HepG2 (cell line): ENCODE data around the gene ATP9A. TPM values are rescaled to one million over a fixed set of nuclear protein-coding genes. Genes with fewer than 3 reads are reported as not detected.

Experiments used
- BORCS8-MEF2B ChIP-seq: sonication (generic); formaldehyde crosslinking; IDR thresholded peaks from 2 replicates; pipeline ENCODE4 v1.8.0; 2022; ENCODE audit warnings: mild to moderate bottlenecking, missing genetic modification reagents
- CHD4 ChIP-seq: fragments of 200-600 bp; sonication (generic); IDR thresholded peaks from 2 replicates; pipeline ENCODE4 v1.7.0; 2017; ENCODE audit warnings: mild to moderate bottlenecking, low read length, borderline replicate concordance
- DRAP1 ChIP-seq: IDR thresholded peaks from 2 replicates; pipeline ENCODE4 v1.6.1; 2016; ENCODE audit warnings: missing genetic modification reagents, missing compliant biosample characterization
- GZF1 ChIP-seq: sonication (generic); formaldehyde crosslinking; IDR thresholded peaks from 2 replicates; pipeline ENCODE4 v1.5.1; 2020; ENCODE audit warnings: mild to moderate bottlenecking, missing genetic modification reagents
- HOXA5 ChIP-seq: sonication (generic); formaldehyde crosslinking; IDR thresholded peaks from 2 replicates; pipeline ENCODE4 v1.4.0; 2020; ENCODE audit warnings: missing genetic modification reagents
- IKZF4 ChIP-seq: sonication (generic); formaldehyde crosslinking; IDR thresholded peaks from 2 replicates; pipeline ENCODE4 v1.5.1; 2020; ENCODE audit warnings: borderline replicate concordance, mild to moderate bottlenecking, low read depth, missing genetic modification reagents; ENCODE audit errors: not compliant biosample characterization
- MXI1 ChIP-seq: IDR thresholded peaks from 3 replicates; pipeline ENCODE4 v1.6.1; 2012; ENCODE audit warnings: low read depth, low read length, inconsistent platforms, borderline replicate concordance
- MYNN ChIP-seq: sonication (generic); formaldehyde crosslinking; IDR thresholded peaks from 2 replicates; pipeline ENCODE4 v1.4.0; 2020; ENCODE audit warnings: mild to moderate bottlenecking, low read depth, missing genetic modification reagents
- MYPOP ChIP-seq: sonication (generic); formaldehyde crosslinking; IDR thresholded peaks from 2 replicates; pipeline ENCODE4 v1.8.1; 2023; ENCODE audit warnings: mild to moderate bottlenecking, moderate library complexity, missing genetic modification reagents
- PITX1 ChIP-seq: sonication (generic); formaldehyde crosslinking; IDR thresholded peaks from 2 replicates; pipeline ENCODE4 v1.5.1; 2020; ENCODE audit warnings: mild to moderate bottlenecking, missing genetic modification reagents
- REL ChIP-seq: sonication (generic); formaldehyde crosslinking; conservative IDR thresholded peaks from 2 replicates; pipeline ENCODE4 v1.8.0; 2022; ENCODE audit warnings: mild to moderate bottlenecking, missing genetic modification reagents, moderate library complexity
- SAP130 ChIP-seq: IDR thresholded peaks from 2 replicates; pipeline ENCODE4 v1.6.1; 2016; ENCODE audit warnings: low read depth
- SOX6 ChIP-seq, 2 experiments: fragments of 450-650 bp in 1 of 2; sonication (generic) in 1 of 2; formaldehyde crosslinking in 1 of 2; IDR thresholded peaks; 2 replicates each; pipeline versions ENCODE4 v1.4.0 to v1.6.1; 2017 to 2020; ENCODE audit warnings: antibody characterized with exemption in 1 of 2, mild to moderate bottlenecking in 1 of 2, missing genetic modification reagents in 1 of 2
- TBP ChIP-seq: sonication (generic); formaldehyde crosslinking; IDR thresholded peaks from 2 replicates; pipeline ENCODE4 v1.5.0; 2020; ENCODE audit warnings: missing genetic modification reagents
- ZKSCAN8 ChIP-seq: IDR thresholded peaks from 2 replicates; pipeline ENCODE4 v1.6.1; 2016; ENCODE audit warnings: borderline replicate concordance, missing genetic modification reagents, missing compliant biosample characterization
- ZNF12 ChIP-seq: sonication (generic); formaldehyde crosslinking; IDR thresholded peaks from 2 replicates; pipeline ENCODE4 v1.5.0; 2020; ENCODE audit warnings: missing genetic modification reagents
- ZNF24 ChIP-seq: fragments of 450-650 bp; IDR thresholded peaks from 2 replicates; pipeline ENCODE4 v1.6.1; 2017; ENCODE audit warnings: antibody characterized with exemption, mild to moderate bottlenecking
- ZNF597 ChIP-seq: sonication (generic); formaldehyde crosslinking; IDR thresholded peaks from 2 replicates; pipeline ENCODE4 v1.5.0; 2020; ENCODE audit warnings: missing genetic modification reagents
- ZNF703 ChIP-seq: sonication (generic); formaldehyde crosslinking; IDR thresholded peaks from 2 replicates; pipeline ENCODE4 v1.5.1; 2020; ENCODE audit warnings: missing genetic modification reagents, mild to moderate bottlenecking, moderate library complexity, borderline replicate concordance
- ZSCAN30 ChIP-seq: sonication (generic); formaldehyde crosslinking; IDR thresholded peaks from 2 replicates; pipeline ENCODE4 v1.5.0; 2020; ENCODE audit warnings: mild to moderate bottlenecking, missing genetic modification reagents
- polyA plus RNA-seq, 8 experiments: library from polyadenylated mRNA; depleted of rRNA in 3 of 8; stranded (reverse) in 7 of 8; unstranded in 1 of 8; fragments of >200 nt; fragmentation: Illumina TruSeq in 4 of 8; extraction: Trizol in 4 of 8; gene quantifications; 2 replicates each; pipeline versions ENCODE4 v1.2.1 to v1.2.3, GENCODE V29; 2011 to 2016; ENCODE audit warnings: low read depth in 4 of 8, missing spikeins in 1 of 8, mixed read lengths in 1 of 8; ENCODE audit not compliant: insufficient read depth in 1 of 8
- total RNA-seq, 5 experiments: library from RNA; depleted of rRNA; stranded (reverse); fragments of >200 nt; fragmentation: Illumina TruSeq; extraction: Trizol; gene quantifications; 2 replicates each; pipeline ENCODE4 v1.2.3, GENCODE V29; 2016; ENCODE audit warnings: low read depth in 1 of 5
- TF ChIP-seq, protein P1 (sequence below): sonication (generic); formaldehyde crosslinking; IDR thresholded peaks from 2 replicates; pipeline ENCODE4 v1.4.0; 2020; ENCODE audit warnings: missing genetic modification reagents, mild to moderate bottlenecking, borderline replicate concordance
- TF ChIP-seq, protein P2 (sequence below): sonication (generic); formaldehyde crosslinking; IDR thresholded peaks from 2 replicates; pipeline ENCODE4 v1.5.0; 2020; ENCODE audit warnings: missing genetic modification reagents

ATP9A gene
- total and polyA plus RNA-seq, 2 of the 13 experiments (the other 11 are each of a cell fraction or from before 2014, with no cell fraction given) = 11.8 to 18.5 TPM

- TF ChIP-seq, protein P1, sequence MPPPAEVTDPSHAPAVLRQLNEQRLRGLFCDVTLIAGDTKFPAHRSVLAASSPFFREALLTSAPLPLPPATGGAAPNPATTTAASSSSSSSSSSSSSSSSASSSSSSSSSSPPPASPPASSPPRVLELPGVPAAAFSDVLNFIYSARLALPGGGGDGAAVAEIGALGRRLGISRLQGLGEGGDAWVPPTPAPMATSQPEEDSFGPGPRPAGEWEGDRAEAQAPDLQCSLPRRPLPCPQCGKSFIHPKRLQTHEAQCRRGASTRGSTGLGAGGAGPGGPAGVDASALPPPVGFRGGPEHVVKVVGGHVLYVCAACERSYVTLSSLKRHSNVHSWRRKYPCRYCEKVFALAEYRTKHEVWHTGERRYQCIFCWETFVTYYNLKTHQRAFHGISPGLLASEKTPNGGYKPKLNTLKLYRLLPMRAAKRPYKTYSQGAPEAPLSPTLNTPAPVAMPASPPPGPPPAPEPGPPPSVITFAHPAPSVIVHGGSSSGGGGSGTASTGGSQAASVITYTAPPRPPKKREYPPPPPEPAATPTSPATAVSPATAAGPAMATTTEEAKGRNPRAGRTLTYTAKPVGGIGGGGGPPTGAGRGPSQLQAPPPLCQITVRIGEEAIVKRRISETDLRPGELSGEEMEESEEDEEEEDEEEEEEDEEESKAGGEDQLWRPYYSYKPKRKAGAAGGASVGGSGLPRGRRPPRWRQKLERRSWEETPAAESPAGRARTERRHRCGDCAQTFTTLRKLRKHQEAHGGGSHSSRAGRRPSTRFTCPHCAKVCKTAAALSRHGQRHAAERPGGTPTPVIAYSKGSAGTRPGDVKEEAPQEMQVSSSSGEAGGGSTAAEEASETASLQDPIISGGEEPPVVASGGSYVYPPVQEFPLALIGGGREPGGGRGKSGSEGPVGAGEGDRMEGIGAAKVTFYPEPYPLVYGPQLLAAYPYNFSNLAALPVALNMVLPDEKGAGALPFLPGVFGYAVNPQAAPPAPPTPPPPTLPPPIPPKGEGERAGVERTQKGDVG (CRISPR knock-in tag) = no peak
- no peak for TF ChIP-seq ZNF703 (CRISPR knock-in tag)
- TF ChIP-seq IKZF4 (CRISPR knock-in tag) = no peak
- TF ChIP-seq ZKSCAN8 (CRISPR knock-in tag) = peak; percentile 50; the same call in 1 of the 2 replicates
- TF ChIP-seq TBP (CRISPR knock-in tag) = no peak
- no peak for TF ChIP-seq ZNF597 (CRISPR knock-in tag)
- TF ChIP-seq BORCS8-MEF2B (CRISPR knock-in tag) = no peak
- no peak for TF ChIP-seq MYNN
- 0 out of 2 replicates have a peak, but pooled peaks have one; percentile 36 for TF ChIP-seq DRAP1 (CRISPR knock-in tag)
- TF ChIP-seq MYPOP (CRISPR knock-in tag) = no peak
- no peak for TF ChIP-seq ZNF12 (CRISPR knock-in tag)
- no peak for TF ChIP-seq REL (CRISPR knock-in tag)
- TF ChIP-seq SAP130 (CRISPR knock-in tag) = peak; percentile 38
- TF ChIP-seq, protein P2, sequence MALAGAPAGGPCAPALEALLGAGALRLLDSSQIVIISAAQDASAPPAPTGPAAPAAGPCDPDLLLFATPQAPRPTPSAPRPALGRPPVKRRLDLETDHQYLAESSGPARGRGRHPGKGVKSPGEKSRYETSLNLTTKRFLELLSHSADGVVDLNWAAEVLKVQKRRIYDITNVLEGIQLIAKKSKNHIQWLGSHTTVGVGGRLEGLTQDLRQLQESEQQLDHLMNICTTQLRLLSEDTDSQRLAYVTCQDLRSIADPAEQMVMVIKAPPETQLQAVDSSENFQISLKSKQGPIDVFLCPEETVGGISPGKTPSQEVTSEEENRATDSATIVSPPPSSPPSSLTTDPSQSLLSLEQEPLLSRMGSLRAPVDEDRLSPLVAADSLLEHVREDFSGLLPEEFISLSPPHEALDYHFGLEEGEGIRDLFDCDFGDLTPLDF (CRISPR knock-in tag) = no peak
- TF ChIP-seq MXI1 = no peak
- TF ChIP-seq GZF1 (CRISPR knock-in tag) = no peak
- no peak for TF ChIP-seq HOXA5
- TF ChIP-seq ZNF24 = no peak
- TF ChIP-seq CHD4 = no peak; the same call in 1 of the 2 replicates
- TF ChIP-seq ZSCAN30 (CRISPR knock-in tag) = no peak
- TF ChIP-seq SOX6 (IDR thresholded peaks at IDR 0.05) = no peak
- TF ChIP-seq SOX6 (CRISPR knock-in tag; IDR thresholded peaks at IDR 0.05) = peak; percentile 72
- no peak for TF ChIP-seq PITX1 (CRISPR knock-in tag)
Measured at GRCh38 chr20:51725584-51726176, 42.5 kb downstream of the ATP9A start (continued).
